Measurements from ENCODE around the gene AK1. TPM values are rescaled to one million over a fixed set of nuclear protein-coding genes. Genes with fewer than 3 reads are reported as not detected.
A peak's percentile ranks its signal among the peaks of the same experiment; 100 is the strongest.

AK1 gene
- total RNA-seq, 1 experiment from 2014 or later = 84.5 TPM

DNA sequence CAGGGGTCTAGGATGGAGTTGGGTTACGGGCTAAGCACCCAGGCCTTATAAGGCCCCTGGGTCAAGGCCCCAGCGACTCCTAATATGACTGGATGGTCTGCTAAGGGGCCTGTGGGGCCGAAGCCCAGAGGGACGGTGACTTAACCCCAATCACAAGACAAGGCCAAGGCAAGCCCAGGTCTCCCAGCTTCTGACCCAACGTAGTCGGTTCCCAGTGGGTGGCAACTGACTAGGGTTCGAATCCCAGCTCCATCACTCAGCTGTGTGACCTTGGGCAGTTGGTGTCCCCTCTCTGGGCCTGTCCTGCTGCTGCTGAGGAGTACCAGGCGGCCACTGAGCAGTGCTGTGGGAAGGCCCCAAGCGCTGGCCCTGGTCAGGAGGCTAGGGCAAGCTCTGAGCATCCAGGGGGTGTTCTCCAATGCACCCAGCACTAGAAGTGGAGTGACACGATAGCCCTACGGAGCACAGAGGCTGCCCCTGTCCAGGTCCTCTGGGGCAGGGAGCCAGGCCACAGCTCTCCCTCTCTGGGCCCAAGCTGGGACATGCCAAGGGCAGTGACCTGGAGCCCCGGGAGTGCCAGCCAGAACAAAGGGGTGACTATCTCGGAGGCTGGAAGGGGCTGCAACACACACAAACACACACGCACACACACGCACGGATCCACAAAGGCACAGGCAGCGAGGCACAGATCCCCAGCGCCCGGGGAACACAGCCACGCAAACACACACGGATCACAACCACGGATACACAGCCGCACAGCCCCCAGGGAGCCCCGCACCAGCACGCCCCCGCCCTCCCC is 512 bp downstream of the AK1 start:
- peaks cover 19% of the 10 kb centered on the region; the same call in 1 of the 2 replicates for H3K4me1 ChIP-seq (replicated peaks; ENCODE audit: insufficient read depth)
- H3F3A ChIP-seq (ENCODE audit: insufficient read depth, low read depth) = no peaks in the 10 kb centered on the region
- H4K20me1 ChIP-seq (ENCODE audit: insufficient read depth) = no peaks in the 10 kb centered on the region
- peak in 1 of 2 experiments; percentile 33 for DNase-seq
- H3K9me2 ChIP-seq (ENCODE audit: insufficient read depth) = no peaks in the 10 kb centered on the region
- no peaks in the 10 kb centered on the region for H3K79me2 ChIP-seq (ENCODE audit: low read depth)
- H2AFZ ChIP-seq = peak overlapping the region; percentile 87
- no peak overlapping the region for H3K27ac ChIP-seq
- H3K9me3 ChIP-seq (ENCODE audit: insufficient read depth, low read depth) = no peaks in the 10 kb centered on the region
- intact Hi-C loops (cut with micrococcal nuclease; ENCODE audit: unreplicated experiment) = no loop called here
- no peaks in the 10 kb centered on the region for H3K27me3 ChIP-seq (ENCODE audit: insufficient read depth, low read depth)
- POLR2A ChIA-PET (ENCODE audit: unreplicated experiment) = interaction anchor here (0.6 kb wide), 1 partner anchor 172 kb away, joined by 6 read pairs; no protein-coding TSS in a partner anchor
- BruUV-seq (replicated peaks) = TSS peak; percentile 85
- TF ChIP-seq EZH2 (IDR thresholded peaks at IDR 0.05; ENCODE audit: low read depth) (no peak), CTCF (conservative IDR thresholded peaks at IDR 0.05) (no peak)
- H3K4me3 ChIP-seq = peak overlapping the region; percentile 62
- H3K4me2 ChIP-seq = peak overlapping the region; percentile 95
- no peaks in the 10 kb centered on the region for H3K36me3 ChIP-seq (ENCODE audit: low read depth)
- CTCF ChIA-PET = interaction anchor here (0.9 kb wide), 1 partner anchor 44 kb away, joined by 3 read pairs; no protein-coding TSS in a partner anchor

DNA sequence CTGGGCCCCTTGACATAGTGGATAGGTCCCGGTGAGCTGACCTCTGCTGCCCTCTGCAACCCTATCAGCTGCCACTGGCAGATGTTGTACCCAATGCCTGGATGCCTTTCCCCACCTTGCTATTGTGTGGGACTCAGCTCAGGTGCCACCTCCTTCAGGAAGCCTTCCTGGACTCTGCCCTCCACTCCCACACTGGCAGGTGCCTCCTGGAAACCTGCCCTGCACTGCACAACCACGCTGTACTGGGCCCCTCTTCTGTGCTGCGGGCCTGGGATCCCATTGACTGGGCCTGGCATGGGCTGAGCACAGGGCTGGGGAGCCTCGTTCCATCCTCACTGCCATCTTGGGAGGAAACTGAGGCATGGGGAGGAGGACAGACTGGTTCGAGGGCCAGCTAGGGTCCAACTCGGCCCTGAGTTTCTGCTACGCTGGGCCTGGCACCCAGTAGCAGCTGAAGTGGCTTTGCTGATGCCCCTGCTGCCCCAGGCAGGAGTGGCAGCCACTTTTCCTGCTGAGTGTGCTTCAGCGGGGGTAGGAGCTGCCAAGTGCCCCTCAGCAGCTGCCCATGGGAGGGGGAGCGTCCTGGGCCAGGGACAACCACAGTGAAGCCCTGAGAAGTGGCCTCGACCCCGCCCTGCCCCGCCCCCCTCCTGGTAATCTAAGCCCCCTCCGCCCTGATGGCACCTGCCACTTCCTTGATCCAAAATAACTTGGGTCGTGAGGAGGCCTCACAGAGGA is 1.3 kb downstream of the AK1 start:
- Histone ChIP-seq H3K4me2 (0 out of 2 replicates have a peak overlapping the region, but pooled peaks have one; percentile 95), H3K4me1 (replicated peaks; ENCODE audit: insufficient read depth) (peaks cover 19% of the 10 kb centered on the region; the same call in 1 of the 2 replicates), H3K9me3 (ENCODE audit: insufficient read depth, low read depth) (no peaks in the 10 kb centered on the region), H3K4me3 (no peak overlapping the region), H3K79me2 (ENCODE audit: low read depth) (no peaks in the 10 kb centered on the region), H3K36me3 (ENCODE audit: low read depth) (no peaks in the 10 kb centered on the region), H3K27me3 (ENCODE audit: insufficient read depth, low read depth) (no peaks in the 10 kb centered on the region), H3K9me2 (ENCODE audit: insufficient read depth) (no peaks in the 10 kb centered on the region), H3F3A (ENCODE audit: insufficient read depth, low read depth) (no peaks in the 10 kb centered on the region), H4K20me1 (ENCODE audit: insufficient read depth) (no peaks in the 10 kb centered on the region), H2AFZ (no peak overlapping the region), H3K27ac (no peak overlapping the region)
- intact Hi-C loops (cut with micrococcal nuclease; ENCODE audit: unreplicated experiment) = no loop called here
- DNase-seq = no peak
- TF ChIP-seq CTCF (conservative IDR thresholded peaks at IDR 0.05) (no peak), EZH2 (IDR thresholded peaks at IDR 0.05; ENCODE audit: low read depth) (no peak)
- no TSS peak for BruUV-seq (replicated peaks)
- ChIA-PET CTCF (interaction anchor here (0.9 kb wide), 1 partner anchor 44 kb away, joined by 3 read pairs; no protein-coding TSS in a partner anchor), POLR2A (ENCODE audit: unreplicated experiment) (no interaction called here)

GRCh38 chr9:127875306-127875966 is 2.0 kb downstream of the AK1 start:
- POLR2A ChIA-PET (ENCODE audit: unreplicated experiment) = no interaction called here
- Histone ChIP-seq H3K27ac (no peak overlapping the region), H3K4me1 (replicated peaks; ENCODE audit: insufficient read depth) (peaks cover 19% of the 10 kb centered on the region; the same call in 1 of the 2 replicates), H3K27me3 (ENCODE audit: insufficient read depth, low read depth) (no peaks in the 10 kb centered on the region), H3K9me3 (ENCODE audit: insufficient read depth, low read depth) (no peaks in the 10 kb centered on the region), H2AFZ (no peak overlapping the region), H3K79me2 (ENCODE audit: low read depth) (no peaks in the 10 kb centered on the region), H3K4me2 (no peak overlapping the region), H3K36me3 (ENCODE audit: low read depth) (no peaks in the 10 kb centered on the region), H4K20me1 (ENCODE audit: insufficient read depth) (no peaks in the 10 kb centered on the region), H3K4me3 (no peak overlapping the region), H3F3A (ENCODE audit: insufficient read depth, low read depth) (no peaks in the 10 kb centered on the region), H3K9me2 (ENCODE audit: insufficient read depth) (no peaks in the 10 kb centered on the region)
- BruUV-seq (replicated peaks) = no TSS peak
- CTCF ChIA-PET = no interaction called here
- TF ChIP-seq CTCF (conservative IDR thresholded peaks at IDR 0.05) (no peak), EZH2 (IDR thresholded peaks at IDR 0.05; ENCODE audit: low read depth) (no peak)
- DNase-seq = no peak
- intact Hi-C loops (cut with micrococcal nuclease; ENCODE audit: unreplicated experiment) = no loop called here

Data from PC-9 (cell line).